PC-9 (cell line): ENCODE measurements around the gene PDE1C.

Experiments used
- CTCF ChIP-seq: fragments of 200-600 bp; sonication (generic); conservative IDR thresholded peaks from 2 replicates; pipeline ENCODE4 v1.6.1; 2017; ENCODE audit warnings: mixed run types, antibody characterized with exemption, mild to moderate bottlenecking, moderate library complexity
- EZH2 ChIP-seq: fragments of 200-600 bp; sonication (generic); IDR thresholded peaks from 2 replicates; pipeline ENCODE4 v1.8.0; 2017; ENCODE audit warnings: antibody characterized with exemption, low read depth

GRCh38 chr7:31938650-31939049 lies 131.6 kb downstream of the PDE1C start:
- 0 out of 2 replicates have a peak, but pooled peaks have one; percentile 23 for TF ChIP-seq CTCF
- TF ChIP-seq EZH2, result no peak
